HUES48 (cell line): ENCODE measurements around the gene PACS2.

Experiments
- H3K27ac ChIP-seq: one replicate; pipeline ENCODE4 v1.7.0; 2013; ENCODE audit warnings: low read depth, low read length, inconsistent platforms
- H3K27me3 ChIP-seq: 2 replicates; pipeline ENCODE4 v1.6.1; 2013; ENCODE audit warnings: mild to moderate bottlenecking, low read length; ENCODE audit not compliant: control insufficient read depth, insufficient read depth
- H3K36me3 ChIP-seq: 2 replicates; pipeline ENCODE4 v1.6.1; 2013; ENCODE audit warnings: low read length; ENCODE audit not compliant: control insufficient read depth, insufficient read depth
- H3K4me1 ChIP-seq: 2 replicates; pipeline ENCODE4 v1.6.1; 2013; ENCODE audit warnings: mild to moderate bottlenecking, low read length; ENCODE audit not compliant: control insufficient read depth, insufficient read depth
- H3K4me3 ChIP-seq: 2 replicates; pipeline ENCODE4 v1.5.1; 2013; ENCODE audit warnings: mild to moderate bottlenecking, low read depth, low read length
- H3K9ac ChIP-seq: 2 replicates; pipeline ENCODE4 v1.6.1; 2013; ENCODE audit warnings: mild to moderate bottlenecking, low read depth, low read length, moderate library complexity
- H3K9me3 ChIP-seq: 2 replicates; pipeline ENCODE4 v1.6.1; 2013; ENCODE audit warnings: low read length; ENCODE audit not compliant: control insufficient read depth, insufficient read depth

The PACS2 gene

GRCh38 chr14:105384041-105384557 is 69.6 kb downstream of the PACS2 start:
- H3K27me3 ChIP-seq = no peaks in the 10 kb centered on the region
- no peak overlapping the region for H3K4me3 ChIP-seq
- H3K36me3 ChIP-seq = peaks cover 33% of the 10 kb centered on the region
- no peak overlapping the region for H3K9ac ChIP-seq
- H3K4me1 ChIP-seq = no peaks in the 10 kb centered on the region
- no peaks in the 10 kb centered on the region for H3K9me3 ChIP-seq
- no peak overlapping the region for H3K27ac ChIP-seq

GRCh38 chr14:105384605-105385321 is 70.2 kb downstream of the PACS2 start:
- Histone ChIP-seq H3K9me3 (no peaks in the 10 kb centered on the region), H3K36me3 (peaks cover 29% of the 10 kb centered on the region), H3K4me3 (no peak overlapping the region), H3K9ac (no peak overlapping the region), H3K27ac (no peak overlapping the region), H3K4me1 (no peaks in the 10 kb centered on the region), H3K27me3 (no peaks in the 10 kb centered on the region)

GRCh38 chr14:105385322-105385637 is 70.7 kb downstream of the PACS2 start:
- Histone ChIP-seq H3K9ac (no peak overlapping the region), H3K9me3 (no peaks in the 10 kb centered on the region), H3K4me3 (no peak overlapping the region), H3K27me3 (no peaks in the 10 kb centered on the region), H3K36me3 (peaks cover 28% of the 10 kb centered on the region), H3K27ac (no peak overlapping the region), H3K4me1 (no peaks in the 10 kb centered on the region)

- no peak overlapping the region for H3K4me3 ChIP-seq
- no peak overlapping the region for H3K9ac ChIP-seq
- H3K27ac ChIP-seq = no peak overlapping the region
- H3K9me3 ChIP-seq = no peaks in the 10 kb centered on the region
- no peaks in the 10 kb centered on the region for H3K27me3 ChIP-seq
- H3K36me3 ChIP-seq = peaks cover 28% of the 10 kb centered on the region
- no peaks in the 10 kb centered on the region for H3K4me1 ChIP-seq
These were observed 71.3 kb downstream of the PACS2 start for GRCh38 chr14:105385698-105386365.

- no peaks in the 10 kb centered on the region for H3K27me3 ChIP-seq
- H3K27ac ChIP-seq = no peak overlapping the region
- no peaks in the 10 kb centered on the region for H3K9me3 ChIP-seq
- peaks cover 28% of the 10 kb centered on the region for H3K36me3 ChIP-seq
- H3K9ac ChIP-seq = no peak overlapping the region
- H3K4me1 ChIP-seq = no peaks in the 10 kb centered on the region
- no peak overlapping the region for H3K4me3 ChIP-seq
These were observed 72.3 kb downstream of the PACS2 start for GRCh38 chr14:105386581-105387529.

GRCh38 chr14:105387530-105387922 is 73.0 kb downstream of the PACS2 start:
- no peaks in the 10 kb centered on the region for H3K4me1 ChIP-seq
- H3K27me3 ChIP-seq = no peaks in the 10 kb centered on the region
- no peak overlapping the region for H3K4me3 ChIP-seq
- no peaks in the 10 kb centered on the region for H3K9me3 ChIP-seq
- peaks cover 29% of the 10 kb centered on the region for H3K36me3 ChIP-seq
- no peak overlapping the region for H3K27ac ChIP-seq
- no peak overlapping the region for H3K9ac ChIP-seq

- Histone ChIP-seq H3K9me3 (no peaks in the 10 kb centered on the region), H3K4me1 (no peaks in the 10 kb centered on the region), H3K36me3 (peaks cover 22% of the 10 kb centered on the region), H3K27ac (no peak overlapping the region), H3K27me3 (no peaks in the 10 kb centered on the region), H3K4me3 (no peak overlapping the region), H3K9ac (no peak overlapping the region)
These were observed 73.8 kb downstream of the PACS2 start for GRCh38 chr14:105388110-105388951.

- Histone ChIP-seq H3K9ac (no peak overlapping the region), H3K4me1 (no peaks in the 10 kb centered on the region), H3K27me3 (no peaks in the 10 kb centered on the region), H3K9me3 (no peaks in the 10 kb centered on the region), H3K4me3 (no peak overlapping the region), H3K36me3 (peaks cover 16% of the 10 kb centered on the region), H3K27ac (no peak overlapping the region)
These were observed 74.4 kb downstream of the PACS2 start for GRCh38 chr14:105388976-105389375.

- Histone ChIP-seq H3K36me3 (peaks cover 13% of the 10 kb centered on the region), H3K27me3 (no peaks in the 10 kb centered on the region), H3K27ac (no peak overlapping the region), H3K9me3 (no peaks in the 10 kb centered on the region), H3K9ac (no peak overlapping the region), H3K4me1 (no peaks in the 10 kb centered on the region), H3K4me3 (no peak overlapping the region)
These were observed 75.0 kb downstream of the PACS2 start for GRCh38 chr14:105389534-105389933.
